CD14-positive monocyte (primary cell): Measurements from ENCODE around the gene RFXANK. TPM values are rescaled to one million over a fixed set of nuclear protein-coding genes. Genes with fewer than 3 reads are reported as not detected.

Experiments
- DNase-seq, 3 donors: peaks; one replicate each; pipeline ENCODE4 v3.0.0-alpha.2; 2011 to 2022
- H2AFZ ChIP-seq: 2 replicates; pipeline ENCODE4 v1.6.0; 2012; ENCODE audit warnings: mild to moderate bottlenecking, low read depth, low read length, inconsistent platforms; ENCODE audit not compliant: insufficient read depth, poor library complexity, severe bottlenecking
- H3K27ac ChIP-seq, 2 donors: 1 replicate in 1 of 2; 2 replicates in 1 of 2; pipeline ENCODE4 v1.5.1; 2012 to 2013; ENCODE audit warnings: low read length in 2 of 2, control low read depth in 1 of 2, inconsistent platforms in 1 of 2, low read depth in 1 of 2, mild to moderate bottlenecking in 1 of 2
- H3K27me3 ChIP-seq, 2 donors: one replicate each; pipeline versions ENCODE4 v1.6.0 to v1.6.1; 2011 to 2013; ENCODE audit warnings: low read length in 2 of 2; ENCODE audit not compliant: control insufficient read depth in 2 of 2, insufficient read depth in 2 of 2
- H3K36me3 ChIP-seq, 2 donors: replicated peaks in 1 of 2; 1 replicate in 1 of 2; 2 replicates in 1 of 2; pipeline versions ENCODE4 v1.5.1 to v1.6.1; 2012 to 2013; ENCODE audit warnings: low read length in 2 of 2, control low read depth in 1 of 2, inconsistent platforms in 1 of 2, mild to moderate bottlenecking in 1 of 2; ENCODE audit not compliant: insufficient read depth in 2 of 2, control insufficient read depth in 1 of 2
- H3K4me1 ChIP-seq, 2 donors: 1 replicate in 1 of 2; 2 replicates in 1 of 2; pipeline versions ENCODE4 v1.5.1 to v1.6.1; 2012 to 2013; ENCODE audit warnings: low read length in 2 of 2, control low read depth in 1 of 2, inconsistent platforms in 1 of 2, mild to moderate bottlenecking in 1 of 2, moderate library complexity in 1 of 2; ENCODE audit not compliant: insufficient read depth in 2 of 2, control insufficient read depth in 1 of 2
- H3K4me2 ChIP-seq: replicated peaks from 2 replicates; pipeline ENCODE3; 2012; ENCODE audit warnings: low read length, moderate library complexity, mild to moderate bottlenecking; ENCODE audit not compliant: poor library complexity, severe bottlenecking; ENCODE audit errors: extremely low read depth
- H3K4me3 ChIP-seq, 3 experiments: fragments of 200-600 bp in 1 of 3; sonication (generic) in 1 of 3; replicated peaks in 1 of 3; 1 replicate in 2 of 3; 2 replicates in 1 of 3; pipeline ENCODE4 v1.5.1; 2011 to 2013; ENCODE audit warnings: low read length in 3 of 3, mild to moderate bottlenecking in 3 of 3, control low read depth in 2 of 3, low read depth in 2 of 3, inconsistent platforms in 1 of 3, moderate library complexity in 1 of 3
- H3K79me2 ChIP-seq: 2 replicates; pipeline ENCODE4 v1.6.0; 2012; ENCODE audit warnings: mild to moderate bottlenecking, control low read depth, inconsistent platforms, low read length, moderate library complexity; ENCODE audit not compliant: insufficient read depth
- H3K9ac ChIP-seq: 2 replicates; pipeline ENCODE4 v1.6.0; 2017; ENCODE audit warnings: low read length, mild to moderate bottlenecking; ENCODE audit not compliant: insufficient read depth, poor library complexity, severe bottlenecking
- H3K9me3 ChIP-seq, 2 donors: replicated peaks in 1 of 2; 1 replicate in 1 of 2; 2 replicates in 1 of 2; pipeline versions ENCODE4 v1.5.1 to v1.6.1; 2012 to 2013; ENCODE audit warnings: low read length in 2 of 2, control low read depth in 1 of 2; ENCODE audit not compliant: control insufficient read depth in 1 of 2, insufficient read depth in 1 of 2
- H4K20me1 ChIP-seq: 2 replicates; pipeline ENCODE4 v1.6.0; 2012; ENCODE audit warnings: mild to moderate bottlenecking, low read length, control low read depth, moderate library complexity; ENCODE audit not compliant: insufficient read depth
- H3K27ac Mint-ChIP-seq, 7 donors: one replicate each; pipeline ENCODE4 v1.8.0; 2020; ENCODE audit warnings: mild to moderate bottlenecking in 7 of 7, mixed read lengths in 7 of 7, moderate library complexity in 6 of 7, inconsistent platforms in 2 of 7
- H3K27me3 Mint-ChIP-seq, 3 donors: one replicate each; pipeline ENCODE4 v1.8.0; 2021 to 2022; ENCODE audit warnings: low read depth in 3 of 3, mild to moderate bottlenecking in 3 of 3, mixed read lengths in 3 of 3, moderate library complexity in 3 of 3, inconsistent platforms in 1 of 3
- H3K36me3 Mint-ChIP-seq, 2 donors: one replicate each; pipeline ENCODE4 v1.8.0; 2020; ENCODE audit warnings: mixed read lengths in 2 of 2, inconsistent platforms in 1 of 2, mild to moderate bottlenecking in 1 of 2
- H3K4me1 Mint-ChIP-seq: one replicate; pipeline ENCODE4 v1.8.0; 2020; ENCODE audit warnings: mild to moderate bottlenecking, mixed read lengths
- H3K4me3 Mint-ChIP-seq, 2 donors: one replicate each; pipeline ENCODE4 v1.8.0; 2020; ENCODE audit warnings: mild to moderate bottlenecking in 2 of 2, mixed read lengths in 2 of 2, moderate library complexity in 1 of 2
- H3K9me3 Mint-ChIP-seq, 7 donors: one replicate each; pipeline ENCODE4 v1.8.0; 2020 to 2022; ENCODE audit warnings: mixed read lengths in 7 of 7, mild to moderate bottlenecking in 6 of 7, moderate library complexity in 6 of 7, inconsistent platforms in 2 of 7
- CTCF ChIP-seq: fragments of 200-600 bp; IDR thresholded peaks from one replicate; pipeline ENCODE4 v1.8.0; 2022; ENCODE audit warnings: antibody characterized with exemption, mild to moderate bottlenecking
- WGBS: methylation state at CpG from one replicate; pipeline ENCODE4 v1.1.5; 2013; ENCODE audit warnings: missing lambda C conversion rate; ENCODE audit not compliant: insufficient coverage; 5-methylcytosine and 5-hydroxymethylcytosine counted together
- intact Hi-C, 2 donors: fragments of 100-400 bp; cut with micrococcal nuclease; formaldehyde crosslinking; loops; one replicate each; pipeline versions ENCODE4 v1.15.0 to v1.15.1; 2023
- polyA plus RNA-seq, 3 donors: library from polyadenylated mRNA; depleted of rRNA in 1 of 3; unstranded in 2 of 3; stranded (reverse) in 1 of 3; fragments of 300-500 nt in 2 of 3; fragments of >200 nt in 1 of 3; fragmentation: Illumina TruSeq in 2 of 3; gene quantifications; 1 replicate in 2 of 3; 2 replicates in 1 of 3; pipeline ENCODE4 v1.2.3, GENCODE V29; 2012 to 2021

The RFXANK gene
- polyA plus RNA-seq, 3 donors: 62.2 to 98.2 (median 66.6) TPM

- peaks cover 32 to 48% (median 32%) of the 10 kb centered on the region in 3 donors for H3K27me3 Mint-ChIP-seq
- WGBS: no CpG with 5 or more reads among the region's 5 CpGs
- Histone ChIP-seq H3K36me3 (no peaks in the 10 kb centered on the region), H2AFZ (no peak overlapping the region), H3K27me3 (peaks cover 3 to 24% of the 10 kb centered on the region in 2 donors), H3K4me1 (peaks cover 8 to 12% of the 10 kb centered on the region in 2 donors), H3K79me2 (no peaks in the 10 kb centered on the region), H3K9me3 (no peaks in the 10 kb centered on the region), H4K20me1 (no peaks in the 10 kb centered on the region), H3K4me2 (no peak overlapping the region), H3K9ac (no peak overlapping the region), H3K27ac (no peak overlapping the region), H3K4me3 (no peak overlapping the region)
- no peaks in the 10 kb centered on the region for H3K36me3 Mint-ChIP-seq
- H3K9me3 Mint-ChIP-seq: peaks cover 0 to 2% (median 0%) of the 10 kb centered on the region in 7 donors
- peaks cover 6% of the 10 kb centered on the region for H3K4me1 Mint-ChIP-seq
- intact Hi-C loops: loop anchor here in 1 of 2 donors (5.0 kb wide), 1 partner anchor 79 kb away; no protein-coding TSS in a partner anchor
- no peak overlapping the region for H3K27ac Mint-ChIP-seq
- TF ChIP-seq CTCF: no peak
- H3K4me3 Mint-ChIP-seq: no peak overlapping the region
- DNase-seq: no peak
Observed at GRCh38 chr19:19226204-19226603, 34.1 kb downstream of the RFXANK start.

GRCh38 chr19:19226663-19227062 is 34.6 kb downstream of the RFXANK start:
- Histone ChIP-seq H4K20me1 (no peaks in the 10 kb centered on the region), H3K36me3 (no peaks in the 10 kb centered on the region), H3K9me3 (no peaks in the 10 kb centered on the region), H3K4me1 (peaks cover 8 to 12% of the 10 kb centered on the region in 2 donors), H3K9ac (no peak overlapping the region), H3K4me2 (no peak overlapping the region), H3K79me2 (no peaks in the 10 kb centered on the region), H3K27me3 (peaks cover 3 to 24% of the 10 kb centered on the region in 2 donors), H3K27ac (no peak overlapping the region), H2AFZ (no peak overlapping the region), H3K4me3 (no peak overlapping the region)
- peak overlapping the region in 1 of 7 donors; percentile 49 for H3K27ac Mint-ChIP-seq
- peaks cover 0 to 2% (median 0%) of the 10 kb centered on the region in 7 donors for H3K9me3 Mint-ChIP-seq
- no peak overlapping the region for H3K4me3 Mint-ChIP-seq
- intact Hi-C loops: loop anchor here in 1 of 2 donors (5.0 kb wide), 1 partner anchor 79 kb away; no protein-coding TSS in a partner anchor
- no peak for DNase-seq
- H3K4me1 Mint-ChIP-seq: peaks cover 6% of the 10 kb centered on the region
- 76% methylated on average over 10 of the region's 10 CpGs for WGBS
- H3K27me3 Mint-ChIP-seq: peaks cover 32 to 48% (median 32%) of the 10 kb centered on the region in 3 donors
- TF ChIP-seq CTCF: no peak
- no peaks in the 10 kb centered on the region for H3K36me3 Mint-ChIP-seq
